Renal pelvis (tissue), 4 donors: ENCODE results near the gene NPL. TPM values are rescaled to one million over a fixed set of nuclear protein-coding genes. Genes with fewer than 3 reads are reported as not detected.

Source experiments
- DNase-seq: peaks from one replicate; pipeline ENCODE4 v3.0.0-alpha.2; 2013
- polyA plus RNA-seq, 3 donors: library from polyadenylated mRNA; unstranded; fragments of 120-200 nt; gene quantifications; one replicate each; pipeline ENCODE4 v1.2.1, GENCODE V29; 2013; ENCODE audit not compliant: insufficient read length in 3 of 3

The NPL gene
- polyA plus RNA-seq, 3 donors, result 7.4 to 9.2 (median 9.1) TPM

DNA sequence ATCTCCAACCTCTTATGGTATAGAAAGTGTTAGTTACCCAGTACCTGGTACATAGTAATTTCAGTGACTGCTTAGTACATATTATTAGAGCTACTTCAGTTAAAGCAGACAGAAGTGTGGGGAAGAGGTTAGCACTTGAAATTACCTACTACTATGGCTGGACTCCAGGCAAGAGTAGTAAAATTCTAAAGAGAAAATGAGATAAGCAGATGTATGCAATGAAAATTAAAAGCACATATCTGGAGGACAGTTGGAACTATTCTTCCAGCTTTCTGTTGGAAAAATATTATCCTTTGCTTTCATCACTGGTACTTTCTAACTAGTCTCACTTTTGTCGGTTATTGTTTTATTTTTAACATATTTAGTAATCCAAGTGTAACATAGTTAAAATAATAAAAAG is 73.3 kb downstream of the NPL start:
- DNase-seq, result no peak

DNA sequence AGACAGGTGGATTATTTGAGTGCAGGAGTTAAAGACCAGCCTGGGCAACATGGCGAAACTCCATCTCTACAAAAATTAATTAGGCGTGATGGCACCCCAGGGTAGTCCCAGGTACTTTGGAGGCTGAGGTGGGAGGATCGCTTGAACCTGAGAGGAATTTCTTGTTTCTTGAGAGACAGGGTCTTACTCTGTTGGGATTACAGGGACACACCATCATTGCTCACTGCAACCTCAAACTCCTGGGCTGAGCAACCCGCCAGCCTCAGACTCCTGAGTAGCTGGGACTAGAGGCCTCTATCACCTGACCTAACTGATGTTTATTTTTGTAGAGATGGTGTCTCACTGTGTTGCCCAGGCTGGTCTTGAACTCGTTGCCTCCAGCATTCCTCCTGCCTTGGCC is 74.4 kb downstream of the NPL start:
- no peak for DNase-seq

DNA sequence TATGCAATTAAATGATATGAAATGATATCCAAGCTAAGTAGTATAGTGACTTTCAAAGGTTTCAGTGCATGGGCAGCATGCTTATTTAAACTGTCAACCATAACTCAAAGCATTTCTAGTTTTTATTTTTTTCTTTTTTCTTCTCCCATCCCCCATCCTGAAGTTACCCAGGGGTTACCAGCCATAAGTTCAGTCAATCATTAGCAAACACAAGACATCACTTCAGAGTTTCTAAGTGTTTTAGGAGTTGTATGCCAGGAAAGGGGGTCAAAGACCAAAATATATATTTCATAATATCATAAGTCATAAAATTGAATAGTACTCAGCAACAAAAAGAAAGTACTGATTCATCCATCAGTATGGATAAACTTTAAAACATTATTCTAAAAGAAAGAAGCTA is 78.3 kb downstream of the NPL start:
- no peak for DNase-seq

DNA sequence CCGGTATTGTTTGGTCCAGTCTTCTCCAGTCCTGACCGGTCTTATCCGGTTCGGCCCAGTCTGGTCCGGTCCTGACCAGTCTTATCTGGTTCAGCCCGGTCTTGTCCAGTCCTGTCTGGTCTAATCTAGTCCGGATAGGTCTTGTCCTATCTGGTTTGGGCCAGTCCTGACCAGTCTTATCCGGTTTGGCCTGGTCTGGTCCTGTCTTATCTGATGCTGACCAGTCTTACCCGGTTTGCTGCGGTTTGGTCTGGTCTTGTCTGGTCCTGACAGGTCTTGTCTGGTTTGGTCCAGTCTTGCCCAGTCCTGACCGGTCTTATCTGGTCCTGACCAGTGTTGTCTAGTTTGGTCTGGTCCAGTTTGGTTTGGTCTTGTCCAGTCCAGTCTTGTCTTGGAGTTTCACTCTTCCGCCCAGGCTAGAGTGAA is 79.7 kb downstream of the NPL start:
- no peak for DNase-seq

DNA sequence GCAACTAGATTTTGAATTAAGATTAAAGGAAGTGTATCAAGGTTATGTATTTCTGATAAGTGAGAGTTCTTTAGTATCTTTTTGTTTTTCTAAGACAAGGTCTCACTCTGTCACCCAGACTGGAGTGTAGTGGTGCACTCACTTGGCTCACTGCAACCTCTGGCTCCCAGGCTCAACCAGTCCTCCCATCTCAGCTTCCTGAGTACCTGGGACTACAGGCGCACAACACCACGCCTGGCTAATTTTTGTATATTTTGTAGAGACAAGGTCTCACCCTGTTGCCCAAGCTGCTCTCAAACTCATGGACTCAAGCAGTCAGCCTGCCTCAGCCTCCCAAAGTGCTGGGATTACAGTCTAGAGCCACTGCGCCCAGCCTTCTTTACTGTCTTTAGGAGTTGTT is 83.3 kb downstream of the NPL start:
- no peak for DNase-seq

DNA sequence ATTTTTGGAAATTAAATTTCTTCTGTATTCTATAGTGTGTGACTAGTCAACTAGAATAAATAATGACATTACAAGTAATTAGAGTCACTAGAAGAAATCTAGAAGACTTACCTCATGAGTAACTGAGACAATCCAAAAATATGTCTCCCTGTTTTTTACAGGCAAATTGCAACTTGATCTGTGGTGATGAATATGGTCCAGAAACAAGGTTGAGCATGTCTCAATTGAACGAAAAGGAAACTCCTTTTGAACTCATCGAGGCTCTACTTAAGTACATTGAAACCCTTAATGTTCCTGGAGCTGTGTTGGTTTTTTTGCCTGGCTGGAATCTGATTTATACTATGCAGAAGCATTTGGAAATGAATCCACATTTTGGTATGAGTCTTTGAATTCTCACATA is 86.3 kb downstream of the NPL start:
- DNase-seq, result no peak

DNA sequence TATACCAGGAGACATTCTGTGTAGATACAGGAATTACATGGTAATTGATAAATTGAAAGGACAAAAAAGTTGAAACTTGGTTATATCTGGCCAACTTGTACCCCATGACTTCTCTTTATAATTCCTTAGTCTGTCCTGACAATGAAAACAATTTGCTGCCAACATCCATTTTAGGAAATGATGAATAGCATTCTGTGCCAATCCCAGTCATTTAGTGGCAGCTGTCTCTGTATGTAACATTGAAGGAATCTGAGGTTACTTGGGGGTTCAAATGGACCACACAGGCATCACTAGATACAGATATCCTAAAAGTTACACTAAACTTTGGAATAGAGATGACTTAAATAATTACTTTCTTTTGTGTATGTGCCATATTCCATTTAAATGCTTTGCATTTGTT is 87.8 kb downstream of the NPL start:
- no peak for DNase-seq

DNA sequence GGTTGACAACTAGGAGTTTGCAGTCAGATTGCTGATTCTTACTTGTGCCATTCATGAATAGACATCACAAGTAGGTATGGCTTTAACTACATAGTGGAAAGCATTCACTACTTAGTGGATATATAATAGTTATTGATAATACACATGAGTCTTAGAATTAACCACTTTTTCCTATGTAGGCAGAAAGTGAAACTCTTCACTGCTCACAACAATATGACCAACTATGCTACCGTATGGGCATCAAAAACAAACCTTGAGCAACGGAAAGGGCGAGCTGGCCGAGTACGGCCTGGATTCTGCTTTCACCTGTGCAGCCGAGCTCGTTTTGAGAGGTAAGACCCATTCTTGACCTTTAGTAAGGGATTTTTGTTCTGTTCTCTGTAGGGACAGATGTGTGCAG is 88.3 kb downstream of the NPL start:
- DNase-seq, result no peak

Other genes with a start within 250 kb of the NPL start
- 10 to 100 TPM in 2 of 3 donors, 1 to 10 TPM in 1; 8.0 to 14.4 (median 14.2) TPM for gene RNASEL, start 200.5 kb upstream of the NPL start, polyA plus RNA-seq
- gene RGS16, start 185.4 kb upstream of the NPL start, polyA plus RNA-seq, result 1 to 10 TPM; 1.0 to 1.8 (median 1.0) TPM
- under 1 TPM; 0.06 to 0.07 (median 0.06) TPM for gene RGS8, start 105.2 kb upstream of the NPL start, polyA plus RNA-seq
- gene DHX9, start 49.6 kb downstream of the NPL start, polyA plus RNA-seq, result 100 to 1,000 TPM; 252 to 288 (median 284) TPM
- under 1 TPM; 0.31 to 0.43 (median 0.31) TPM for gene SHCBP1L, start 163.4 kb downstream of the NPL start, polyA plus RNA-seq
- 100 to 1,000 TPM; 268 to 301 (median 297) TPM for gene LAMC1, start 233.6 kb downstream of the NPL start, polyA plus RNA-seq